OCI-LY1 (cell line): ENCODE measurements around the gene USP22.

Experiments used
- H2AFZ ChIP-seq: fragments of 200-600 bp; sonication (generic), shearing (Covaris generic); 2 replicates; pipeline ENCODE4 v1.6.0; 2014; ENCODE audit warnings: antibody characterized with exemption, mild to moderate bottlenecking, low read length
- H3F3A ChIP-seq: fragments of 200-600 bp; sonication (generic), shearing (Covaris generic); 2 replicates; pipeline ENCODE4 v1.6.0; 2014; ENCODE audit warnings: mild to moderate bottlenecking, antibody characterized with exemption, low read length, moderate library complexity; ENCODE audit not compliant: insufficient read depth
- H3K27ac ChIP-seq: fragments of 200-600 bp; sonication (generic); 2 replicates; pipeline ENCODE4 v1.5.1; 2014; ENCODE audit warnings: low read length, mixed run types, mild to moderate bottlenecking, low read depth; ENCODE audit not compliant: poor library complexity, severe bottlenecking
- H3K27me3 ChIP-seq: fragments of 200-600 bp; sonication (generic); 2 replicates; pipeline ENCODE4 v1.6.0; 2014; ENCODE audit warnings: antibody characterized with exemption, mild to moderate bottlenecking, low read length, moderate library complexity; ENCODE audit not compliant: insufficient read depth
- H3K36me3 ChIP-seq: fragments of 200-600 bp; sonication (generic); 2 replicates; pipeline ENCODE4 v1.6.1; 2014; ENCODE audit warnings: mild to moderate bottlenecking, antibody characterized with exemption, low read length, moderate library complexity, mixed read lengths; ENCODE audit not compliant: insufficient read depth
- H3K4me1 ChIP-seq: fragments of 200-600 bp; sonication (generic); 2 replicates; pipeline ENCODE4 v1.5.1; 2014; ENCODE audit warnings: mild to moderate bottlenecking, low read length, moderate library complexity; ENCODE audit not compliant: insufficient read depth, severe bottlenecking
- H3K4me2 ChIP-seq: fragments of 200-600 bp; sonication (generic), shearing (Covaris generic); 2 replicates; pipeline ENCODE4 v1.6.1; 2014; ENCODE audit warnings: low read length
- H3K4me3 ChIP-seq: fragments of 200-600 bp; sonication (generic); 2 replicates; pipeline ENCODE4 v1.5.1; 2014; ENCODE audit warnings: low read length, low read depth, mild to moderate bottlenecking, mixed read lengths; ENCODE audit not compliant: poor library complexity, severe bottlenecking
- H3K79me2 ChIP-seq: fragments of 200-600 bp; shearing (Covaris generic); 2 replicates; pipeline ENCODE4 v1.6.1; 2016; ENCODE audit warnings: mixed run types, low read length, mixed read lengths; ENCODE audit not compliant: insufficient read depth
- H3K9ac ChIP-seq: fragments of 200-600 bp; sonication (generic), shearing (Covaris generic); 2 replicates; pipeline ENCODE4 v1.6.1; 2014; ENCODE audit warnings: mild to moderate bottlenecking, low read length, mixed read lengths
- H3K9me2 ChIP-seq: fragments of 200-600 bp; sonication (generic), shearing (Covaris generic); 2 replicates; pipeline ENCODE4 v1.6.1; 2014; ENCODE audit warnings: low read depth, mild to moderate bottlenecking, low read length, mixed read lengths
- H3K9me3 ChIP-seq: fragments of 200-600 bp; shearing (Covaris generic); 2 replicates; pipeline ENCODE4 v1.6.1; 2014; ENCODE audit warnings: low read length, mixed read lengths
- H4K20me1 ChIP-seq: fragments of 200-600 bp; sonication (generic), shearing (Covaris generic); 2 replicates; pipeline ENCODE4 v1.6.0; 2016; ENCODE audit warnings: mild to moderate bottlenecking, low read length; ENCODE audit not compliant: insufficient read depth
- CTCF ChIP-seq: fragments of 200-600 bp; sonication (generic), shearing (Covaris generic); IDR thresholded peaks from 2 replicates; pipeline ENCODE4 v1.5.1; 2017; ENCODE audit warnings: mild to moderate bottlenecking, antibody characterized with exemption, low read length, moderate library complexity, mixed read lengths
- EZH2 ChIP-seq: fragments of 200-600 bp; sonication (generic), shearing (Covaris generic); IDR thresholded peaks from 2 replicates; pipeline ENCODE4 v1.8.0; 2017; ENCODE audit warnings: borderline replicate concordance, mixed run types, mild to moderate bottlenecking, antibody characterized with exemption, low read length, moderate library complexity, mixed read lengths

Gene USP22

GRCh38 chr17:21004016-21004930 is 38.5 kb downstream of the USP22 start:
- no peaks in the 10 kb centered on the region for H3K9me3 ChIP-seq
- H3K27ac ChIP-seq = no peak overlapping the region
- no peaks in the 10 kb centered on the region for H3K27me3 ChIP-seq
- no peaks in the 10 kb centered on the region for H4K20me1 ChIP-seq
- no peaks in the 10 kb centered on the region for H3F3A ChIP-seq
- H2AFZ ChIP-seq = no peak overlapping the region
- H3K9me2 ChIP-seq = no peaks in the 10 kb centered on the region
- H3K36me3 ChIP-seq = peaks cover 95% of the 10 kb centered on the region
- H3K9ac ChIP-seq = no peak overlapping the region
- H3K4me2 ChIP-seq = no peak overlapping the region
- H3K4me3 ChIP-seq = no peak overlapping the region
- no peaks in the 10 kb centered on the region for H3K4me1 ChIP-seq
- TF ChIP-seq CTCF = no peak
- TF ChIP-seq EZH2 = no peak
- H3K79me2 ChIP-seq = no peaks in the 10 kb centered on the region

GRCh38 chr17:21003007-21003621 is 39.7 kb downstream of the USP22 start:
- no peak for TF ChIP-seq CTCF
- no peak for TF ChIP-seq EZH2
- no peaks in the 10 kb centered on the region for H3K9me3 ChIP-seq
- no peak overlapping the region for H3K4me2 ChIP-seq
- no peak overlapping the region for H3K4me3 ChIP-seq
- no peak overlapping the region for H3K9ac ChIP-seq
- no peaks in the 10 kb centered on the region for H3K4me1 ChIP-seq
- no peaks in the 10 kb centered on the region for H4K20me1 ChIP-seq
- H3K36me3 ChIP-seq = peaks cover 84% of the 10 kb centered on the region
- no peaks in the 10 kb centered on the region for H3K9me2 ChIP-seq
- H3F3A ChIP-seq = no peaks in the 10 kb centered on the region
- no peaks in the 10 kb centered on the region for H3K79me2 ChIP-seq
- no peak overlapping the region for H3K27ac ChIP-seq
- no peaks in the 10 kb centered on the region for H3K27me3 ChIP-seq
- no peak overlapping the region for H2AFZ ChIP-seq

GRCh38 chr17:21002309-21003006 is 40.4 kb downstream of the USP22 start:
- Histone ChIP-seq H3K27ac (no peak overlapping the region), H2AFZ (no peak overlapping the region), H3K4me1 (no peaks in the 10 kb centered on the region), H3K27me3 (no peaks in the 10 kb centered on the region), H3K9me3 (no peaks in the 10 kb centered on the region), H3K79me2 (no peaks in the 10 kb centered on the region), H3K4me3 (no peak overlapping the region), H3K36me3 (peaks cover 77% of the 10 kb centered on the region), H3K9ac (no peak overlapping the region), H3F3A (no peaks in the 10 kb centered on the region), H4K20me1 (no peaks in the 10 kb centered on the region), H3K9me2 (no peaks in the 10 kb centered on the region), H3K4me2 (no peak overlapping the region)
- no peak for TF ChIP-seq EZH2
- no peak for TF ChIP-seq CTCF
